Activated naive CD8-positive, alpha-beta T cell treated with anti-CD3 and anti-CD28 coated beads, Interleukin-2, amount 10 ng/mL, durations not matched to agents 7 days and 5 days (primary cell): ENCODE data around the gene CEP131. TPM values are rescaled to one million over a fixed set of nuclear protein-coding genes. Genes with fewer than 3 reads are reported as not detected.
A peak's percentile ranks its signal among the peaks of the same experiment; 100 is the strongest.
"Not testable (repeated sequence)": the region's sequence is repeated elsewhere in the genome, so short reads cannot be mapped to it uniquely, and the experiment has no call there.

Experiments
- ATAC-seq: fragments of 150-1000 bp; cut with Tn5 transposase; one replicate; pipeline ENCODE4 v1.10.0; 2021; ENCODE audit warnings: low read depth, moderate library complexity
- POLR2A ChIA-PET: fragments of 350-600 bp; sonication (Branson Sonifier 250); formaldehyde crosslinking; loops from one replicate; lab custom pipeline; 2021; ENCODE audit warnings: antibody characterized with exemption; lab: Charles Lee
- DNase-seq: peaks from one replicate; pipeline ENCODE4 v3.0.0; 2021
- H3K27ac Mint-ChIP-seq: one replicate; pipeline ENCODE4 v1.8.0; 2022; ENCODE audit warnings: mild to moderate bottlenecking, mixed read lengths
- H3K27me3 Mint-ChIP-seq: one replicate; pipeline ENCODE4 v1.8.0; 2022; ENCODE audit warnings: mild to moderate bottlenecking, moderate library complexity, mixed read lengths
- H3K36me3 Mint-ChIP-seq: one replicate; pipeline ENCODE4 v1.8.0; 2021; ENCODE audit warnings: mild to moderate bottlenecking, mixed read lengths
- H3K4me1 Mint-ChIP-seq: one replicate; pipeline ENCODE4 v1.8.0; 2021; ENCODE audit warnings: mixed read lengths
- H3K4me3 Mint-ChIP-seq: one replicate; pipeline ENCODE4 v1.8.0; 2022; ENCODE audit warnings: mild to moderate bottlenecking, moderate library complexity, mixed read lengths
- H3K9me3 Mint-ChIP-seq: one replicate; pipeline ENCODE4 v1.8.0; 2021; ENCODE audit warnings: mixed read lengths
- total RNA-seq, 2 experiments: library from RNA; stranded (reverse); gene quantifications; one replicate each; pipeline ENCODE4 v1.2.3, GENCODE V29; 2021

Gene CEP131
- total RNA-seq, 2 experiments from 2014 or later, result 18.4 to 20.7 TPM

DNA sequence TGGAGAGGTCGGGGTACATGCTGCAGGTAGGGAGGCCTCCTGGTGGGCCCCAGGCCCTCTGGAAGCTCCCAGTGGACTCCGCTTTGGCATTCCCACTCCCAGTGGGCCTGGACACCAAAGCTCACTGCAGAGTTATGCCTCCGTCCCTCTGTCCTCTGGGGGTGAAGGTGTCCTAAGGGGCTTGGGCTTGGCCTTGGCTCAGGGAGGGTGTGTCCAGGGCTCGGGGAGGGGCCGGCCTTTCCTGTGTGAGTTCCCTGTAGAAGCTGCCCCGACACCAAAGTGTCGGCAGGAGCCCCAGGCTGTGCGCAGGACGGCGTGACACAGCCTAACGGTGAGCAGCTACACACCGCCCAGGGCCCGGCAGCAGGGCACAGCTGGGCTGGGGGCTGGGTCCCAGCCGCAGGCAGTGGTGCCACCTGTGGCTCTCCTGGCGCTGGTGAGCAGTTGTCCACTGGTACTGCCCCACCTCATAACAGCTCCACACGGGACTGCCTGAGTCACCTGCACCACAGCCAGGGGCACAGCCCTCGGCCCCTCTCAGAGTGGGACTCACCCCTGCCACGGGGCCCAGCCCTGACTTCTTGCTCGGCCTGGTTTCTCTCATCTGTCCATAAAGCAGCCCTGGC, 10.0 kb upstream of the CEP131 start:
- POLR2A ChIA-PET, result interaction anchor here (1.2 kb wide), 1 partner anchor 10 kb away, joined by 5 read pairs; the partner anchor contains the start of gene CEP131
- H3K4me3 Mint-ChIP-seq, result no peak overlapping the region
- no peak overlapping the region for H3K27ac Mint-ChIP-seq
- H3K27me3 Mint-ChIP-seq, result no peaks in the 10 kb centered on the region
- ATAC-seq (no peak), DNase-seq (no peak)
- peaks cover 14% of the 10 kb centered on the region for H3K36me3 Mint-ChIP-seq
- H3K4me1 Mint-ChIP-seq, result peaks cover 11% of the 10 kb centered on the region
- H3K9me3 Mint-ChIP-seq, result no peaks in the 10 kb centered on the region

DNA sequence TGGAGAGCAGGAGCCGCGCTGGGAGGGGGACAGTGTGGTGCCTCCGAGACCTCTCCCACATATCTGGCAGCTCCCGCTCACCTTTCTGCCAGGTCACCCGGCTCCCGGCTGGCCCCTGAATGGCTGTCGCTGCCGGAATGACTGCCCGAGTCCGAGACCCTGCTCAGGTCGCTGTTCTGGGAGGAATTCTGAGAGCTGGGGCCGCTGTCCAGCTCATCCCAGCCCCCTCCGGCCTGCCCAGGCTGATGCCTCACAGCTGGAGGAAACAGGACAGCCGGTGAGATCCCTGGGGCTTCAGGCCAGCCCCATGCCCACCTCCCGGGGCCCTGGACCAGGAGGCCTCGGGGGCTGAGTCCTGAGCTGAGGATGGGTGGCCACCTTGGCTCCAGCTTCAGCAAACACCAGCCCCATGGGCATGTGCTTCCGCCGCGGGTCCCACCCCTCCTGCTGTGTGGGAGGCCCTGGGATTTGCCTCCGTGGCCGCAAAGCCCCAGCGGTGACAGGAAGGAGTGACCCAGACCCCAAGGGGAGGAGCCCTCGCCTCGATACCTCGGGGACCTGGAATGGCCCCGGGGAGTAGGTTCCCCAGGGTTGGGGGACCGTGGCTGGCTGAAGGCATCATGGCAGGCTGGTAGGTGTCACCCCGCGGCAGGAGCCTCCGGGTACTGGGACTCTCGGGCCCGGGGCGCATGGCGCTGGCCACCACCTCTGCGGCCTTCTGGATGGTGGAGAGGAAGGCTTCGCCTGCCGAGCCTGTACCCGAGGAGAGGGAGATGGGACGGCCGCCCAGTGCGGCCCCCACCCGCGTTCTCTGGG, 9.2 kb upstream of the CEP131 start:
- Mint-ChIP-seq H3K27ac (no peak overlapping the region), H3K36me3 (peaks cover 17% of the 10 kb centered on the region), H3K9me3 (no peaks in the 10 kb centered on the region), H3K27me3 (no peaks in the 10 kb centered on the region), H3K4me1 (peaks cover 7% of the 10 kb centered on the region), H3K4me3 (no peak overlapping the region)
- POLR2A ChIA-PET, result interaction anchor here (0.5 to 1.2 kb wide), 2 partner anchors 9 to 286 kb away, joined by 3 to 5 read pairs; partner anchors contain the start of gene CEP131
- ATAC-seq (no peak), DNase-seq (no peak)

DNA sequence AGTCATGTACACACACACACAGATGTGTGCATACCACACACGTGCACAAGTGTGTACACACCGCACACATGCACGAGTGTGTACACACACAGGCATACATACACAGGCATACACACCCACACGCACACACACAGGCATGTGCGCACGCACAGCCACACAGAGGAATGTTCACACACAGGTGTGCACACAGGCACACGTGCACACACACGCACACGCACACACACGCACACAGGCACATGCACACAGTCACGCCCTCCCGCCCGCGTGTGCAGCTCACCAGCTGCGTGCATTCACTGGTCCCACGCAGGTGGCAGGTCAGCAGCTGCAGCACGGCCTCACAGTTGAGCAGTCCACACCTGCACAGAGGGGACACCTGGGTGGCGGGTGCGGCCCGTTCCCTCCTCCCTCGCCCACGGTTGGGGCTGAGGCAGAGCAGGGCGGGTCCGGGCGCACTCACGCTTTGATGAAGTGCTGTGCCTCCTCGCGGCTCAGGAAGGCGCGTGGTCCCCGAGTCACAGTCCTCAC, 8.4 kb upstream of the CEP131 start:
- no peak for ATAC-seq
- peaks cover 17% of the 10 kb centered on the region for H3K36me3 Mint-ChIP-seq
- no peak for DNase-seq
- H3K9me3 Mint-ChIP-seq, result no peaks in the 10 kb centered on the region
- POLR2A ChIA-PET, result interaction anchor here (0.5 kb wide), 1 partner anchor 287 kb away, joined by 3 read pairs; no protein-coding TSS in a partner anchor
- H3K4me3 Mint-ChIP-seq, result no peak overlapping the region
- H3K27ac Mint-ChIP-seq, result no peak overlapping the region
- H3K27me3 Mint-ChIP-seq, result no peaks in the 10 kb centered on the region
- H3K4me1 Mint-ChIP-seq, result peaks cover 7% of the 10 kb centered on the region

DNA sequence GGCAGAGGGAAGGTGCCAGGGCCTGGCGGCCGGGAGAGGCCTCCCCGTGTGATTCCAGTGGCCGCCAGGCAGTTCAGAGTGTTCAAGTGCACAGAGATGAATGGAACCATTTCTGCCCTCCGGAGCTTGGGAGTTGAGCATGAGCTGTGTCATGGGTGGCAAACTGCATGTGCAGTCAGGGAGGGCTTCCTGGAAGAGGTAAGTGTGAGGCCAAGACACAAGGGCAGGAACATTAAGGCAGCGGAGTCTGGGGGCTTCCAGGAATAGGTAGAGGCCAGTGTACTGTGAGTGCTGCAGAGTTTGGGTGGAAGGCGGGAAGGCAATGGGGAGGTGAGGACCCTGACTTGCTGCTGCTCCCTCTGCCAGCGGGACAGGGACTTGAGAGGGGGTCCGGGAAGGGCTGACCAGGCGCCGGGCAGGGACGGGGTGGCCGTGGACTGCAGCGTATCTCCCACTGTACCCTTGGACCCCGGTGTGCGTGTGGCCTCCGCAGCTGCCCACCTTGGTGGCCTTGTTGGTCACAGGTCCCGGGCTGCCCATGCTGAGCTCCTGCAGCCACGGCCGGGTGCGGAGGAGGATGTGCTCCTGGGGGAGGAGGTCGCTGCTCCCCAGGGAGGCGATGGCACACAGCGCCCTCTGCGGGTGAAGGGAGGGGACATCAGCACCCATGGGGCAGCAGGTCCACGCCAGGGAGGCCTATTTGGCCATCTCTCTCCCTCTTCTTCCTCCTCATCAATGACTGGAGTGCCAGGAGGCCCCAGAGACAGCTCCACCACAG, 7.5 kb upstream of the CEP131 start:
- POLR2A ChIA-PET, result no interaction called here
- Mint-ChIP-seq H3K36me3 (peaks cover 17% of the 10 kb centered on the region), H3K4me3 (no peak overlapping the region), H3K4me1 (peaks cover 7% of the 10 kb centered on the region), H3K27ac (no peak overlapping the region), H3K27me3 (no peaks in the 10 kb centered on the region), H3K9me3 (no peaks in the 10 kb centered on the region)
- ATAC-seq (no peak), DNase-seq (no peak)

DNA sequence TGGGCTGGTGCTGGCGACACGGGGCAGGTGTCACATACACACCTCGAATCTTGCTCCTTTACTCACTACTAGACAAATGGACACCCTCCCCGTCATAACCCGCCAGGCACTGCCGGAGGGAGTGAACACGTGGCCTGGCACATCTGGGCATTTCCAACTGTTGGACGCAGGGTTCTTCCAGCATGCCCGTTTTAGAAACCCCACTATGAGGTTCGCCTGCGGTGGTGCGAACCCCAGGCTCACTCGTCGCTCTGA, 6.8 kb upstream of the CEP131 start:
- Mint-ChIP-seq H3K27me3 (no peaks in the 10 kb centered on the region), H3K4me3 (no peak overlapping the region), H3K4me1 (peaks cover 6% of the 10 kb centered on the region), H3K36me3 (peaks cover 17% of the 10 kb centered on the region), H3K27ac (peak overlapping the region; percentile 66), H3K9me3 (no peaks in the 10 kb centered on the region)
- DNase-seq (no peak), ATAC-seq (no peak)
- POLR2A ChIA-PET, result no interaction called here

DNA sequence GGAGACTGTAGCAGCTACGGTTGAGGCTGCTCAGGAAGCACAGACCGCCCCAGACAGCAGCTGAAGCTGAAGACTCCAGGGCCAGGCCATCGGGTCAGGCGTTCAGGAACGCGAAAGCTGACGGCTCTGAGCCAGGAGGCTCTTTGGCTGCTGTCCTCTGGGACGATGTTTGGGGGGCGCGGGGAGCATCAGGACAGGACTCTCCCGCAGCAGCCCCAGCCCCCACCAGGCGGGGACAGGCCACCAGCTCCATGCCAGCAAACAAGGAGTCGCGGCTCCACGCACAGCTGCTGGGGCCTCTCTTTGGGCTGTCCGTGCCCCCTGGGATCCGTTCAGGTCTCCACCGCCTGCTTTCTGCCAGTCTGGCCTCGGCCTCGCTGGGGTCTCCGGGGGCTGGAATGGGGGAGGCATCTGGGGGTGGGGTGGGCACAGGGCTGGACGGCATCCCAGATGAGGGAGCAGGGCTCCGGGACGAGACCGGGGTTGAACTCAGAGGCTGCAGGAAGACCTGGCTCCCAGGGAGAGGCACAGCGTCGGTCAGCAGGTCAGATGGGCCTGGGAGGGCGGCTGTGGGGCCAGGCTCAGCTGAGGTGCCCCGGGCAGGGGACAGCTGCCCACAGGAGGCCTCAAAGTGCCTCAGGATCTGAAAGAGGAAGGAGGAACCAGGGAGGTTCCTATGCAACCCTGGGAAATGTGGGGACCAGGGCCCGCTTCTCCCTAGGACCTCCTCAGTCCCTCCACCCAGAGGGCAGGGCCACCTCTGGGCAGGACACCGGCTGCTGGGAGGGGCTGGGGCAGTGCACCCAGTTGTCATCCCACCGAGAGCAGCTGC, 6.3 kb upstream of the CEP131 start:
- H3K4me3 Mint-ChIP-seq, result no peak overlapping the region

DNA sequence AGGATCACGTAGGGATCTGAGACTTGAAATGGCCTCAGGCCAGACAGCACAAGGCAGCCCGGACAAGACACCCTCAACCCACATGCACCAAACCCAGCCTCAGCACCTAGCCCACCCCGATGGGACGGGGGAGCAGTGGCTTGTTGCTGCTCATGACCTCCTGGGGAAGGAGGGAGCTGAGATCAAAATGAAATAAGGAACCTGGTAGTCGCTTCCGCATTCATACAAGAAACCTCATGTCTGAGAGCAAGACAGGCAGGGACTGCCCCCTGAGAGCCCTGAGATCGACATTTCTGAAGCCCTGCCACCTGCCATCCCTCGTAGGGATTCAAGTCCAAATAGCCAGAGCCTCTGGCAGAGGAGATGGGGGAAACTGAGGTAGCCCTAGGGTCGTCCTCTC, 5.7 kb upstream of the CEP131 start:
- Mint-ChIP-seq H3K4me3 (no peak overlapping the region), H3K4me1 (peaks cover 11% of the 10 kb centered on the region), H3K27ac (no peak overlapping the region), H3K9me3 (no peaks in the 10 kb centered on the region), H3K36me3 (peaks cover 17% of the 10 kb centered on the region), H3K27me3 (peaks cover 3% of the 10 kb centered on the region)
- no peak for DNase-seq
- POLR2A ChIA-PET, result no interaction called here
- no peak for ATAC-seq

More for the DNA sequence above, 6.3 kb upstream of the CEP131 start:
- peaks cover 6% of the 10 kb centered on the region for H3K4me1 Mint-ChIP-seq
- H3K9me3 Mint-ChIP-seq, result no peaks in the 10 kb centered on the region
- no peak for DNase-seq
- ATAC-seq, result no peak
- H3K27ac Mint-ChIP-seq, result no peak overlapping the region
- POLR2A ChIA-PET, result no interaction called here
- no peaks in the 10 kb centered on the region for H3K27me3 Mint-ChIP-seq
- H3K36me3 Mint-ChIP-seq, result peaks cover 17% of the 10 kb centered on the region

DNA sequence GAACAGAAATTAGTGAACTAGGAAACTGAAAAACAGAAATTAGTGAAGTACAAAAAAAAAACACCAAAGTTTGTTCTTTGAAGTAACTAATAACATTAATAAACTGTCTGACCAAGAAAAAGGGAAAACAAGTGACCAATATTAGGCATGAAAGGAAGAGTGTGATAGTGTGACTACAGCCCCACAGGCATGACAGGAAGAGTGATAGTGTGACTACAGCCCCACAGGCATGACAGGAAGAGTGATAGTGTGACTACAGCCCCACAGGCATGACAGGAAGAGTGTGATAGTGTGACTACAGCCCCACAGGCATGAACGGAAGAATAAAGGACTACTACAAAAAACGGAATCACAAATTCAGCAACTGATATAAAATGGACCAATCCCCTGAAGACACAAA, 4.9 kb upstream of the CEP131 start:
- H3K9me3 Mint-ChIP-seq, H3K27ac Mint-ChIP-seq, ATAC-seq, H3K27me3 Mint-ChIP-seq, H3K4me3 Mint-ChIP-seq, DNase-seq, POLR2A ChIA-PET: not testable (repeated sequence)
- Mint-ChIP-seq H3K4me1 (peaks cover 11% of the 10 kb centered on the region), H3K36me3 (peaks cover 17% of the 10 kb centered on the region)

DNA sequence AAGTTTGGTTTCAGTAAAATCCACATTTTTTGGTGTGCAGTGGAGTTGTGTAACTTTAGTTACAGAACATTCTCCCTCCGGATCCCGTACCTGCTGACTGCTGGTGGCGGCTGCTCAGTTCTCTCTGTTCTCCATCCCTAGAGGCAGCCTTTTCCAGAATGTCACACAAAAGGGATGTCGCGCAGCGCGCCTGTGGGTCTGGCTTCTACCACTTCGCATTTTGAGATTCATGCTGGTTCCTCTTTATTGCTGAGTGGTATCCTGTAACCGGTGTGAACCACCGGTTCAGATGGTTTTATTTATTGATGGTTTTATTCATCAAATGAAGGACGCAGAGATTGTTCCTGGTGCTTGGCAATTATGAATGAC, 981 bp upstream of the CEP131 start:
- H3K9me3 Mint-ChIP-seq, result no peaks in the 10 kb centered on the region
- H3K4me1 Mint-ChIP-seq, result peaks cover 15% of the 10 kb centered on the region
- peak overlapping the region; percentile 50 for H3K27ac Mint-ChIP-seq
- H3K36me3 Mint-ChIP-seq, result peaks cover 5% of the 10 kb centered on the region
- peak overlapping the region; percentile 66 for H3K4me3 Mint-ChIP-seq
- ATAC-seq (no peak), DNase-seq (no peak)
- H3K27me3 Mint-ChIP-seq, result peaks cover 3% of the 10 kb centered on the region
- POLR2A ChIA-PET, result interaction anchor here (0.8 kb wide), 1 partner anchor 769 kb away, joined by 4 read pairs; no protein-coding TSS in a partner anchor

DNA sequence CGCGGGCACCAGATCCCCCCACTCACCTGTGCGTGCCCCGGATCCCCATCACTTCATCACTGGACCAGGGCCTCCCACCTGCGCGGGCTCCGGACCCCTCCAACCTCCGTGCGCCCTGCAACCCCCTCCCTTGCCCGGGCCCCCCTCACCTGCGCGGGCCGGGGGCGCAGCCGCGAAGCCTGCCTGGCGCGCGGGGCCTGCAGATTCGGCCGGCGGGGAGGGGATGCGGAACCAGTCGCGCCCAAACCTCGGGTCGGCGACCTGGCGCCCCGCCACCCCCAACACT, 202 bp downstream of the CEP131 start:
- Mint-ChIP-seq H3K27ac (no peak overlapping the region), H3K4me1 (peaks cover 12% of the 10 kb centered on the region), H3K36me3 (peaks cover 1% of the 10 kb centered on the region), H3K4me3 (peak overlapping the region; percentile 75), H3K27me3 (peaks cover 3% of the 10 kb centered on the region), H3K9me3 (no peaks in the 10 kb centered on the region)
- POLR2A ChIA-PET, result interaction anchor here (0.8 to 1.3 kb wide), 8 partner anchors 10 to 290 kb away, joined by 3 to 26 read pairs (median 4); partner anchors contain the start of genes ACTG1, BAIAP2, NDUFAF8 and TEPSIN
- DNase-seq (no peak), ATAC-seq (no peak)

DNA sequence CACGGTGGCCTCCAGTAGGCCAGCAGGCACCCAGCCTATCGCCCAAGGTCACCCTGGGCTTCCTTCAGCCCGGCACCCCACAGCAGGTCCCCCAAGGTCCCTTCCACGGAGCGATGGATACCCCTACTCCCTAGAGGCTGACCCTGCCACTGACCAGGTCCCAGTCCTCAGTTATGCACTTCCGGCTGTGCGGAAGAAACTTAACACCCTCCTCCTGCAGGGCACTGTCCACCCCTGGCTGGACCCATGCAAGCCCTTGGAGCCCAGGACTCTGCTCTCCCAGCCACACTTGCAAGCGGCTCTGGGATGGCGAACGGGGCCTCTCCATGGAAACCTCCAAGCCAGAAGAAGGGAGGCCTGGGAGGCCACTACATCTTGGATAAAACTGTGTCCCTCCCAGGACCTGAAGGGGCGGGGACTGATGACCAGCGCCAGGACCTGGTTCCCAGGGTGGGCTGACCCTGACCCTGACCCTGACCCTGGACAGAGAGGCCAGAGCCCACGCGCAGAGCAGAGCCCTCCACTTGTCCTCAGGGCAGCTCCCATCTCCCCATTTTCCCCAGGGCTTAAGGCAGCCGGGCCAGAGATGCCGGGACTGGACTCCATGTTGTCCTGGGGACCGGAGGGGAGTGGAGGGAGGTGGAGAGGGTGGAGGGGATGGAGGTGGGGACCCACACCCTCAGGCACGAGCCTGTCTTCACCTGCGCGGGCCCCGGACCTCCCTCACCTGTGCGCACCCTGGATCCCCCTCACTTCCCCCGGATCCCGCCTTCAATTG, 734 bp downstream of the CEP131 start:
- H3K9me3 Mint-ChIP-seq, result no peaks in the 10 kb centered on the region
- peaks cover 11% of the 10 kb centered on the region for H3K4me1 Mint-ChIP-seq
- H3K27ac Mint-ChIP-seq, result no peak overlapping the region
- H3K36me3 Mint-ChIP-seq, result no peaks in the 10 kb centered on the region
- DNase-seq (no peak), ATAC-seq (no peak)
- H3K4me3 Mint-ChIP-seq, result peak overlapping the region; percentile 75
- H3K27me3 Mint-ChIP-seq, result peaks cover 3% of the 10 kb centered on the region
- POLR2A ChIA-PET, result interaction anchor here (1.0 to 1.3 kb wide), 6 partner anchors 10 to 291 kb away, joined by 3 to 26 read pairs (median 4); partner anchors contain the start of genes ACTG1, BAIAP2, NDUFAF8 and TEPSIN

DNA sequence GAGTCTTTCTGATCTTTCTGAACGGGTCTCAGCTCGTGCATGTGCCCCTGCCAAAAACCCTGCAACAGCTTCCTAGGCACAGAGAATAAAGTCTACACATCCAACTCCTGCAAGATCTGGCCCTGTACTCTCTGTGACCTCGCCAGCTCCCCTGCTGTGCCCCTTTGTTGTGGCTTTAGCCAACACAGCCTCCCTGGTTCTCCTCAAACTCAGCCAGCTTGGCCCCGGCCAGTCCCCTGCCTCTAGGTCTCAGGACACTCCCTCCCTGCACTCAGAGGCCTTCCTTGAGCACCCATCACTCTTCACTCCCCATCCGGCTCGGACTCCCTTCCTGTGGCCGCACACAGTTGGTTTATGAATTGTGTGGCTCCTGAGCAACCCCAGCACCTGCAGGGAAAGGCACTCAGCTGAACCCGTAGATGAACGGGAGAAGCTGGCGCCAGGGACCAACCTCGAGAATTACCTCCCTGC, 1.4 kb downstream of the CEP131 start:
- H3K9me3 Mint-ChIP-seq, result no peaks in the 10 kb centered on the region
- H3K36me3 Mint-ChIP-seq, result no peaks in the 10 kb centered on the region
- no peak overlapping the region for H3K27ac Mint-ChIP-seq
- POLR2A ChIA-PET, result interaction anchor here (1.1 kb wide), 1 partner anchor 17 kb away, joined by 4 read pairs; the partner anchor contains the start of genes NDUFAF8 and TEPSIN
- peaks cover 11% of the 10 kb centered on the region for H3K4me1 Mint-ChIP-seq
- ATAC-seq (no peak), DNase-seq (no peak)
- peak overlapping the region; percentile 75 for H3K4me3 Mint-ChIP-seq
- peaks cover 3% of the 10 kb centered on the region for H3K27me3 Mint-ChIP-seq
